ENCODE measurements around the gene ARID1B. TPM values are rescaled to one million over a fixed set of nuclear protein-coding genes. Genes with fewer than 3 reads are reported as not detected.

The ARID1B gene
- total and polyA plus RNA-seq, 10 of the 15 experiments (the other 5 are each of a cell fraction or from before 2014, with no cell fraction given), result 24.7 to 133 (median 54.6) TPM

DNA sequence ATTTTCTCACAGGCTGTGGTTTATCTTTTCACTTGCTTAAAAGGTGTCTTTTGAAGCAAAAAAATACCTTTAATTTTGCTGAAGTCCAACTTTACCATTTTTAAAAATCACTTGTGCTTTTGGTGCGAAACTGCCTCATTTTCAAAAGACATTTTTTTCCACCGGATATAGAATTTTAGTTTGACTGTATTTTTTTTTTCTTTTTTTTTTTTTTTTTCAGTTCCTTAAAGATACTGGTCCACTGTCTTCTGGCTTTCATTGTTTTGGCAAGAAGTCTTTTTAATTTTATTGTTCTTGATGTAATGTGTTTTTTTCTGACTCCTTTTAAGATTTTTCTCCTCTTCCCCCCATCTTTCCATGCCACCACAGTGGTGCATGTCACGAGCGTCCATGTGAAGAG, 198.2 kb downstream of the ARID1B start:
- POLR2A ChIA-PET, result no interaction called here
- DNase-seq (ENCODE audit: low read depth, low spot score) (no peak), ATAC-seq (peak; percentile 7), FAIRE-seq (no peak)
- no peaks in the 10 kb centered on the region; the same call in 1 of the 3 replicates for H3K9me3 ChIP-seq (replicated peaks; ENCODE audit: control insufficient read depth, insufficient read depth, low read length)
- no peaks in the 10 kb centered on the region; the same call in none of the 2 replicates for H4K20me1 ChIP-seq (ENCODE audit: control insufficient read depth, insufficient read depth)
- WGBS (ENCODE audit: insufficient coverage, insufficient replicate concordance, low lambda C conversion rate, missing lambda C conversion rate), result 26% methylated on average over 4 of the region's 4 CpGs
- peak overlapping the region; percentile 64 for H3K27ac ChIP-seq (ENCODE audit: control insufficient read depth, insufficient read depth)
- no peaks in the 10 kb centered on the region for H3K27me3 ChIP-seq (replicated peaks in 1 of 2; ENCODE audit: control insufficient read depth in 2 of 2, insufficient read depth in 2 of 2, low read length in 1 of 2)
- H3K4me2 ChIP-seq (ENCODE audit: control insufficient read depth, insufficient read depth), result peak overlapping the region; percentile 75
- no peak overlapping the region; the same call in 1 of the 2 replicates for H3K9ac ChIP-seq (ENCODE audit: control insufficient read depth, insufficient read depth, low read length)
- CTCF ChIA-PET, result interaction anchor here (2.9 kb wide), 1 partner anchor 11 kb away, joined by 11 read pairs; no protein-coding TSS in a partner anchor
- SMC1A ChIA-PET (ENCODE audit: uncharacterized antibody, unreplicated experiment), result interaction anchor here (1.2 to 3.2 kb wide), 3 partner anchors 11 to 21 kb away, joined by 3 to 17 read pairs (median 10); no protein-coding TSS in a partner anchor
- H3K4me3 ChIP-seq, result peak overlapping the region; percentile 51
- RAD21 ChIA-PET (ENCODE audit: unreplicated experiment), result interaction anchor here (1.2 kb wide), 1 partner anchor 45 kb away, joined by 3 read pairs; no protein-coding TSS in a partner anchor
- peaks cover 95% of the 10 kb centered on the region for H3K79me2 ChIP-seq (ENCODE audit: control insufficient read depth, insufficient read depth, low read length)
- intact Hi-C loops (cut with micrococcal nuclease; ENCODE audit: unreplicated experiment), result loop anchor here (10.0 kb wide), 1 partner anchor 281 kb away; no protein-coding TSS in a partner anchor
- peaks cover 0 to 3% of the 10 kb centered on the region in 2 experiments; a peak in 1 of 4 replicates for H3K36me3 ChIP-seq (ENCODE audit: control insufficient read depth in 2 of 2, insufficient read depth in 2 of 2, low read length in 1 of 2)
- no TSS peak for BruUV-seq (replicated peaks)
- H2AFZ ChIP-seq (ENCODE audit: control insufficient read depth, low read depth, low read length), result no peak overlapping the region
- in situ Hi-C loops (cut with MboI), result no loop called here
- peaks cover 47% of the 10 kb centered on the region for H3K4me1 ChIP-seq (ENCODE audit: control insufficient read depth, insufficient read depth, low read length)
- TF ChIP-seq SUPT20H (IDR thresholded peaks at IDR 0.05; ENCODE audit: borderline replicate concordance, control insufficient read depth, low read depth, low read length) (no peak), ZNF384 (IDR thresholded peaks at IDR 0.05; ENCODE audit: borderline replicate concordance, low read depth, low read length) (peak; percentile 93)

DNA sequence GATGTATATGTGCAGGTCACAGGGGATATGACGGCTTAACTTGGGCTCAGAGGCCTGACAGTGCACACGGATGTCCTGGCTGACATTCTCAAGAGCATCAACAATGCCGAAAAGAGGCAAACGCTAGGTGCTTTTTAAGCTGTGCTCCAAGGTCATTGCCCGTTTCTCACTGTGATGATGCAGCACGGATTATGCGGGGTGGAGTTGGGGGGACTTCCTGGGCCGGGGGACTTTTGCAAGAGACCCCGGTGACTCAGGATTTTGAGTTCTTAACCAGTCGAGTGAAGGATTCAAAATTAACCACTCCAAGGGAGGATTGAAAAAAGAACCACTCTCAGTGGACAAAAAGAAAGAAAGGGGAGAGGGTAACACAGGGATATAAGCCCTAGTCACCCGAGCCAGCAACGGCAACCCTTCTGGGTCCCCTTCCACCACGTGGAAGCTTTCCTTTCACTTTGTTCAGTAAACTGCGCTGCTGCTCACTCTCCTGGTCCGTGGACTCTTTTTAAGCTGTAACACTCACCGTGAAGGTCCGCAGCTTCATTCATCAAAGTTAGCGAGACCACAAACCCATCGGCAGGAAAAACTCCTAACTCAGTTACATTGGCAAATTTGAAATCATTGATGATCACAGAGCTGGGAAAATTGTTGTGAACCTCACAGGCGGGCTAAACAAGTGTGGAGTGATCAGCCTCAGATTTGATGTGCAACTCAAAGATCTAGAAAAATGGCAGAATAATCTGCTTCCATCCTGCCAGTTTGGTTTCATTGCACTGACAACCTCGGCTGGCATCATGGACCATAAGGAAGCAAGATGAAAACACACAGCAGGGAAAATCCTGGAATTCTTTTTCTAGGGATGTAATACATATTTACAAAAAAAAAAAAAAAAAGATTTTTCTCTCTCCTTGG, 199.3 kb downstream of the ARID1B start:
- ATAC-seq (peak; percentile 66), FAIRE-seq (no peak), DNase-seq (ENCODE audit: low read depth, low spot score) (no peak)
- Histone ChIP-seq H3K36me3 (ENCODE audit: control insufficient read depth in 2 of 2, insufficient read depth in 2 of 2, low read length in 1 of 2) (peaks cover 0 to 3% of the 10 kb centered on the region in 2 experiments; a peak in 1 of 4 replicates), H3K27me3 (replicated peaks in 1 of 2; ENCODE audit: control insufficient read depth in 2 of 2, insufficient read depth in 2 of 2, low read length in 1 of 2) (no peaks in the 10 kb centered on the region), H3K9me3 (replicated peaks; ENCODE audit: control insufficient read depth, insufficient read depth, low read length) (no peaks in the 10 kb centered on the region; the same call in 1 of the 3 replicates), H3K4me1 (ENCODE audit: control insufficient read depth, insufficient read depth, low read length) (peaks cover 47% of the 10 kb centered on the region), H3K9ac (ENCODE audit: control insufficient read depth, insufficient read depth, low read length) (peak overlapping the region; percentile 12; the same call in 1 of the 2 replicates), H3K4me3 (0 out of 2 replicates have a peak overlapping the region, but pooled peaks have one; percentile 51), H3K4me2 (ENCODE audit: control insufficient read depth, insufficient read depth) (peak overlapping the region; percentile 75), H4K20me1 (ENCODE audit: control insufficient read depth, insufficient read depth) (no peaks in the 10 kb centered on the region; the same call in none of the 2 replicates), H2AFZ (ENCODE audit: control insufficient read depth, low read depth, low read length) (no peak overlapping the region), H3K27ac (ENCODE audit: control insufficient read depth, insufficient read depth) (peak overlapping the region; percentile 47; the same call in 1 of the 2 replicates), H3K79me2 (ENCODE audit: control insufficient read depth, insufficient read depth, low read length) (peaks cover 93% of the 10 kb centered on the region)
- intact Hi-C loops (cut with micrococcal nuclease; ENCODE audit: unreplicated experiment) (loop anchor here (10.0 kb wide), 1 partner anchor 282 kb away; no protein-coding TSS in a partner anchor), in situ Hi-C loops (cut with MboI) (no loop called here)
- TF ChIP-seq MEF2B (IDR thresholded peaks at IDR 0.05; ENCODE audit: partially characterized antibody, poor library complexity, severe bottlenecking), result peak; percentile 9
- TF ChIP-seq SIX5 (IDR thresholded peaks at IDR 0.05; ENCODE audit: low read depth, low read length, severe bottlenecking), result no peak
- peak; percentile 75 for TF ChIP-seq MXI1 (IDR thresholded peaks at IDR 0.05; ENCODE audit: low read depth, low read length)
- BruUV-seq (replicated peaks), result TSS peak; percentile 30
- ChIA-PET RAD21 (ENCODE audit: unreplicated experiment) (interaction anchor here (0.9 to 1.9 kb wide), 4 partner anchors 10 to 256 kb away, joined by 4 to 6 read pairs (median 4); no protein-coding TSS in a partner anchor), SMC1A (ENCODE audit: uncharacterized antibody, unreplicated experiment) (interaction anchor here (0.9 to 2.6 kb wide), 7 partner anchors 10 to 197 kb away, joined by 3 to 10 read pairs (median 3); no protein-coding TSS in a partner anchor), POLR2A (interaction anchor here (0.6 to 0.9 kb wide), 3 partner anchors 43 to 86 kb away, joined by 3 read pairs; no protein-coding TSS in a partner anchor), CTCF (interaction anchor here (1.0 to 2.9 kb wide), 4 partner anchors 9 to 41 kb away, joined by 4 to 11 read pairs (median 6); no protein-coding TSS in a partner anchor)
- WGBS (ENCODE audit: insufficient coverage, insufficient replicate concordance, low lambda C conversion rate, missing lambda C conversion rate), result 49% methylated on average over 21 of the region's 21 CpGs

Data from GM12878 (cell line).